Measurements from ENCODE around the gene KIAA1217.

KIAA1217 gene

DNA sequence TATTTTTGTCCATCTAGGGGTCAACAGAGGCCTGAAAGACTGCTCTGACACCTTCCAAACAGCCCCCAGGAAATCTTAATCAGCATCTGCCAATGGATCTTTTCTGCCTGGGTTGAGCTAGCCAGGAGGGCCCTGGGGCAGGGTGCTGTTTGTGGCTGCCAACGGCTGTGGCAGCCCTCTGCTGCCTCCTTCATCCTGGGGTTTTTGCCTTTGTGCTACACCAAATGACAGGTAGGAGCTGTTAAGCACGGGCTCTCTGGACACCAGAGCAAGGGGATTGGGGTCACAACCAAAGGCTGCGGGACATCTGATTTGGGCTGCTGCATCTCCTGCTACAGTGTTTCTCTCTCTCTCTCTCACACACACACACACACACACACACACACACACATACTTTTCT, 2.0 kb upstream of the KIAA1217 start:
- in situ Hi-C loops (cut with MboI; ENCODE audit: low sequenced_read_pairs): loop anchor here (25.0 kb wide), 1 partner anchor 895 kb away; no protein-coding TSS in a partner anchor

DNA sequence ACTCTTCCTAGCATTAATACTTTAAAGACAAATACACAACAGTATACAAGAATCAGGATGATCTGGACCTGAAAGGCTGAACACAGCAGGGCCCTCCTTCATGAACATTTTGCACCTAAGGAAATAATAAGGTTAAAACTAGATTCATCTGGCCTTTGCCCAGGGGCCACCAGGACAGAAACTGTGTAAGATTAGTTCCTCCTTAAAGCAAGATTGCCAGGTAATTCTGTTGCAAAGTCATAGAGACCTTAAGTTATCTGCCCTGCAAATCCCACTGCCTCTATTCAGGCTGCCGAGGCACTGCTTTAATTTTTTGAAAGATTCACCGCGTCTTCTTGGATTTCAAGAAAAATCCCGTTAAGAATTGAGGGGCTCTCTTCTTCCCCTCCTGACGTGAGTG, 1.6 kb upstream of the KIAA1217 start:
- in situ Hi-C loops (cut with MboI; ENCODE audit: low sequenced_read_pairs): loop anchor here (25.0 kb wide), 1 partner anchor 895 kb away; no protein-coding TSS in a partner anchor

DNA sequence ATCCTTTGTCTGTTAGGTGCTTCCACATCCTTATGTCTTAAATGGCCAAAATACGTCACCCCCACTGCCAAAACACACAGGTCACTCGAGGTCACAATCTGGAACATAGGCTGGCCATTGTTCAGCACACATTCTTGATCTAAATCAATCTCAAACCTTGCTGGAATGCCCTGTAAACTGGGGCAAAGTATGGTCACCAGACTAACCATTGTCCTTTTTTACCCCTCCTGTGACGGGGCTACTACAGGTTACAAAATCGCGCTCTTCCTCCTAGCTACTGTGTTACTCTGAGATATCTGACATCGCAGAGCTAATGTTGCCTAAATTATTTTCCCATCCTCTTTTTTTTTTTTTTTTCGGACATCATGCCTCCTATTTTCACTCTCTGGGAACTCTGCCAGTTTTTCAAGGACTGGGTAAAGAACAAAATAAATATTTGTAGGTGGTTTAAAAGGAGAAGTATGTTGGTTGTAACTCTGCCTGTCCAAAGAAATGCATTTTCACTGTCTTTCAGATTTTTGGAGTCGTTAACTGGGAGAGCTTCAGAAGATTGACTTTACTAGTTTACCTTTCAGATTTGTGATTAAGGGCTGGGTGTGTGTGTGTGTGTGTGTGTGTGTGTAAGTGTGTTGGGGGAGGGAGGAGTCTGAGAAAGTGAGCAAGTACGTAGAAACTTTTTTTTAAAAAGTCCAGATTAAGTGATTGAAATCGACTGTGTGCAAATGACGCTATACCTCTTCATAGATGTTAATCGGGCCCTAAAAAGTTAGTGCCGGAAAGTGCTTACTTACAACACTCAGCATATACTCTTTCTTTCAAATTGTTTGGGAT, 942 bp upstream of the KIAA1217 start:
- in situ Hi-C loops (cut with MboI; ENCODE audit: low sequenced_read_pairs): loop anchor here (25.0 kb wide), 1 partner anchor 896 kb away; no protein-coding TSS in a partner anchor

DNA sequence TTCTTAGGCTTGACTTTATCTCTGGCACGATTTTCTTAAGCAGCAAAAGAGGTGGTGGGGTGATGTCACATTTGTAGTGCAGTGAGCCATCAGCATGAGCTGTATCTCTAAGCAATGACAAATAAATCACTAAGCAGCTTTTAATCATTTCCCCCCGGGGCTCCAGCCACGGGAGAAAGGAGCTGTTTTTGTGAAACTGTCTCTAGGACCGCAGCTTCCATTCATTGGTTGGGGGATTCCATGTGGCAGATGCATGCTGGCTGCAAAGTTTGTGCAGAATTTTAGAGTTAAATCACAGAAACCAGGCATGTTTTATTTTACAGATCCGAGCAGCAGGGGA, 464 bp downstream of the KIAA1217 start:
- in situ Hi-C loops (cut with MboI; ENCODE audit: low sequenced_read_pairs): loop anchor here (25.0 kb wide), 1 partner anchor 897 kb away; no protein-coding TSS in a partner anchor

DNA sequence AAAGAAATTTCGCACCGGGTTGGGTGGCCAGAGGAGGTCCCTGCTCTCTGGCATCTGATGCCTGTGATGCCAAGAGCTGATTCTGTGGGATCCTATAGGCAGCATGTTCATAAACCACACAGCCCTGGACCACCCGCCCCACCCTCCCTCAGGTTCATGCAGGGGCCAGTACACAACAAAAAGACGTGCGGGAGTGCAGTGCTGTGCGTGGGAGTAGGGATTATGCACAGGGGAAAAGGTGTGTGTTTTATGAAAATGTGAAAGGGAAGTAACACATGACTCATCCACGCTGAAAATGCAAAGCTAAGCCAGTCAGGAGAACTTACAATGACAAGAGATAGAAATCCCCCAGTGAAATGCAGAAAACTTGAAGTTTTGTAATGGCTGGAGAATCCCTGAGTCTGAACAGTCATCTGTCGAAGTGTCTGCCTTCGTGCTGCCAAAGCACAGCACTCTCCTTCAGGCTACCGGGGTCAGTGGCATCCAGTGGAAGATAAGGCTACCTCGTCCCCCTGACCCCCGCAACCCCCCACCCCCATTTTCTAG, 1.1 kb downstream of the KIAA1217 start:
- in situ Hi-C loops (cut with MboI; ENCODE audit: low sequenced_read_pairs): loop anchor here (25.0 kb wide), 1 partner anchor 898 kb away; no protein-coding TSS in a partner anchor

DNA sequence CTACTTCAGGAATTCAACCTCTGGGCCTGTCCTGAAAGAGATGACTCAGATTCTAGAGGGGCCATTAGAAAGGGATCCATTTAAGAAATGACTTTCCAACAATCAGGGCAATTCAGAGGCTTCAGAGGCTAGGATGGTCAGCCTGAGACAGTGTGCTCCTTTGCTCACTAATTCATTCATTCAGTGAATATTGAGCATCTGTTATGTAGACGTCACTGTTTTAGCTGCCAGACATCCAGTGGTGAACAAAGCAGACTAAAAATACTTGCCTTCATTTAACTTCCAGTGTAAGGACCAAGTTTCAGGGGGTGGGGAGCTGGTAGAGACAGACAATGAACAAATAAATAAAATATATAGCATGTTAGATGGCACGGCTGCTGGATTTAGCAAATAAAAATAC, 1.6 kb downstream of the KIAA1217 start:
- in situ Hi-C loops (cut with MboI; ENCODE audit: low sequenced_read_pairs): loop anchor here (25.0 kb wide), 1 partner anchor 898 kb away; no protein-coding TSS in a partner anchor

DNA sequence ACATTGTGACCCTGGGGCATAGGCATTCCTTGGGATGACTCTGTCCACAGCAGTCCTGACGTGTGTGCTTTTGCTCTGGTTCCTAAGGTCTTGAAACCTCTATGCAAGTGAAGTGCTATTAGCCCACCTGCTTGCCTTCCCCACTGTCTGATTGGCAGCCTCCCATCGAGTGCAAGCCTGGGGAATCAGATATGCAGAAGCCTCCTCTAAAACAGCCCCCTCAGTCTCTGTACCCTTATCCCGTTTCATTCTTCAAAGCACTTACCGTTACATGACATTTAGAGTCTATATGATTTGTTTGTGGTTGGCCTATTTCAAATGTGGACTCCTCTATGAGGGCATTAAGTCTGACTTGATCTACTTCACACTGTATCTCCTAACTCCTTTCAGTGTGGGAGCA, 4.3 kb downstream of the KIAA1217 start:
- in situ Hi-C loops (cut with MboI; ENCODE audit: low sequenced_read_pairs): loop anchor here (25.0 kb wide), 1 partner anchor 901 kb away; no protein-coding TSS in a partner anchor

DNA sequence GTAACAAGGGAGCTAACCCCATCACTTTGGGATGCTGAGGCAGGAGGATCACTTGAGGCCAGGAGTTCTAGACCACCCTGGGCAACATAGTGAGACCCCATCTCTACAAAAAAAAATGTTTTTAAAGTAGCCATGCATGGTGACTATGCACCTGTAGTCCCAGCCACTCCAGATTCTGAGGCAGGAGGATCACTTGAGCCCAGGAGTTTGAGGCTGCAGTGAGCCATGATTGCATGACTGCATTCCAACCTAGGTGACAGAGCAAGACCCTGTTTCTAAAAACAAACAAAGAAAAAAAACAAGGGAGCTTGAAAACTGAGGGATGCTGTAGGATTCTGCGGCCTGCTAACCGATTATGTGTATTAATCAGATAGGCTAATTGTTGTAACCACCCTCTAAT, 4.9 kb downstream of the KIAA1217 start:
- in situ Hi-C loops (cut with MboI; ENCODE audit: low sequenced_read_pairs): loop anchor here (25.0 kb wide), 1 partner anchor 902 kb away; no protein-coding TSS in a partner anchor

DNA sequence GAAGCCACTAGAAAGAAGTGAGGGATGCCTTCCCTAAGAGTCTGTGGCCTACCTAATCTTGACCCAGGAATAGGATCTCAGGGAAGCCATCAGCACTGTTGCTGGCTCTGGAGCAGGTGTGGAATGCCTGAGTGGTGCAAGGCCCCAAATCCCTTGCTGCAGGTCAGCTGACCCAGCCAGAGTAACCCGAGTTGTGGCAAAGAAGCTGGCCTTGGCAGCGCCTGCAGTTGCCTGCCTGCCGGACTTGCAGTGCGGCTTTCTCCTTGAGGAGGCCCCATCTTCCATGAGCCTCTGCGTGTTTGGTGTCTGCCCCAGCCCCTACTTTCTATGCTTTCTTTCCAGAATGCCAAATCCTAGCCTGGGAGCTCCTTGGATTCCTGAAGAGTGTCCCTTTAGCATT, 5.8 kb downstream of the KIAA1217 start:
- in situ Hi-C loops (cut with MboI; ENCODE audit: low sequenced_read_pairs): loop anchor here (25.0 kb wide), 1 partner anchor 902 kb away; no protein-coding TSS in a partner anchor

DNA sequence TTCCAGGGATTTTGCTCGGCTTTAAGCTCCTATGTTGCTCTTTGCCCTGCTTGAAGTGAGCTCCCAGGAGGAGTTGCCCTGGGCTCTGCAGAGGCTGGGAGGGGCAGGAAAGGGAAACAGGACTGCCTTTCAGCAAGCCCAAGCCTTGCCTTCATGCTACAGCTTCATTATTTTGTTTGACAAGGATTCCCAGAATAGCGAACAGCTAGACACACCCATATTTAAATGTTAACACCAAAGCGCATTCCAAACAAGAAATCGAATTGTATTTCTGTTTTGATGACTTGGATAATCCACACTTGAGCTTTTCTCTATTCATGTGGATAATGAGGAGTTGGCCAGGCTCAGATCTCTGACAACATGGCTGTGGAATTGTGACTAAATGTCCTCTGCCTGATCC, 6.3 kb downstream of the KIAA1217 start:
- in situ Hi-C loops (cut with MboI; ENCODE audit: low sequenced_read_pairs): loop anchor here (25.0 kb wide), 1 partner anchor 903 kb away; no protein-coding TSS in a partner anchor

DNA sequence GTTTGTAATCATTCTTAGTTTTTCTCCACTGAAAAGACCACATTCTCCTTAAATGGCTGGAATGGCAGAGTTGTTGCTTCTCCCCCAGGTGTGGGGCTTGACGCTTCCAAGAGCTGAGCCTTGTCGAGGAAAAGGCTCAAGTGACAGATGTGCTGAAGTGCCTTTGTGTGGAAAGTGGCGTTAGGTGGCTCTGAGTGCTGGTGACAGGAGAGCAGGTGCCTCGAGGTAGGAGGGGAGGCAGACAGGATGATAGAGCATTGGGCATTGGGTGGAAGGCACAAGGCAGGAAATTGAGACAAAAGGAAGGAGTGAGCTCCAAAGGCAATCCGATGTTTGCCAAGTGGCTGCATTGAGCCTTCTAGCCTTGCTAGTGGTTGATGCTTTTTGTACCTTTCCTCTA, 6.7 kb downstream of the KIAA1217 start:
- in situ Hi-C loops (cut with MboI; ENCODE audit: low sequenced_read_pairs): loop anchor here (25.0 kb wide), 1 partner anchor 903 kb away; no protein-coding TSS in a partner anchor

DNA sequence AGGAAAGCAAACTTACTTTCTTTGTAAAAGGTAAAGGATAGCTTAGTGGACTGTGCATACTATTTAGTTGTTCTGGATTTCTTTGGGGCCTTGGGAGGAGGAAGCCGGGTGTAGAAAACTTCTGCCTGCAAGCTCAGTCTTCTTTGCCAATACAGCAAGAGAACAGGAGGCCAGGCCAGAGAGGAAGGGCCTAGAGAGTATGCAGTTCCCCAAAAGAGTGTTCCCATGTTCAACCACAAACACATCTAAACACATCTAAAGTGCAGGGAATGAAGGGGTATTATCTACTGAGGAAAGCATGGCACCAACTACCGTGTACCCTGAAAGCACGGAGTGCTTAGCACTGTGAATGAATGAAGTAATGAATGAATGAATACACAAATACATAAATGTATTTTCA, 11.0 kb downstream of the KIAA1217 start:
- in situ Hi-C loops (cut with MboI; ENCODE audit: low sequenced_read_pairs): loop anchor here (25.0 kb wide), 1 partner anchor 908 kb away; no protein-coding TSS in a partner anchor

DNA sequence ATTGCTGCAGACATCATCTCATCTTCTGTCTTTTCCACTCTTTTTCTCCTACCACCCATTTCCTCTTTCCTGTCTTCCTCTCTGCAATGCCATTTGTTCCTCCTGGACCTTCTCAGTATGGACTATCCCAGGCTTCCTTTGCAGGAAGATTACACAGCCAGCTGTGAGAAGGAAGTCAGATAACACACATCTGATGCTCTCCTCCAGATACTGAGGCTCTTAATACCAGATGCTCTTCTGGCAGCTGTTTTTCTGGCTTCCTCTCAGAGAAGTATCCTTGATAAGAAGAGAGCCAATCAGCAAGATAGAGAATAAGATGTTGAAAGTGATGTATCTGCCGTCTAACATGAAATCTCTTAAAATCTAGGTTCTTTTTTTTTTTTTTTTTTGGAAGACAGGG, 14.4 kb downstream of the KIAA1217 start:
- in situ Hi-C loops (cut with MboI; ENCODE audit: low sequenced_read_pairs): loop anchor here (25.0 kb wide), 1 partner anchor 911 kb away; no protein-coding TSS in a partner anchor

DNA sequence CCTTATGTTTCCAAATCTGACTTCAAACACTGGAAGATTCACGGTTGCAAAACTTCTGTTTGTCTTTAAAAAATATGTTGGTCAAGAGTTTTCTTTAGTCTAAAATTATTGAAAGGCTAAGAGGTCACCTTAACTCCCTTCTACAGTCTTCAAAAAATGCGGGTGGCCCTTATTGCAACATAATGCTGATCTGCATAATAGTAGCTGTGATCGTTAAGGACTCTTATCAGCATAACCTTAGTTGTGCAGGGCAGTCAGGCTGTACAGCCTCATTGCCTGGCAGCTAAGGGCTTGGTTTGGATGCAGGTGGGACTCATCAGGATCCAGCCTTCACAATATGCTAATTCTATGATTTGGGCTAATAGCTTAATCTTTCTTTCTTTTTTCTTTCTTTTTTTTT, 15.0 kb downstream of the KIAA1217 start:
- in situ Hi-C loops (cut with MboI; ENCODE audit: low sequenced_read_pairs): loop anchor here (25.0 kb wide), 1 partner anchor 912 kb away; no protein-coding TSS in a partner anchor

DNA sequence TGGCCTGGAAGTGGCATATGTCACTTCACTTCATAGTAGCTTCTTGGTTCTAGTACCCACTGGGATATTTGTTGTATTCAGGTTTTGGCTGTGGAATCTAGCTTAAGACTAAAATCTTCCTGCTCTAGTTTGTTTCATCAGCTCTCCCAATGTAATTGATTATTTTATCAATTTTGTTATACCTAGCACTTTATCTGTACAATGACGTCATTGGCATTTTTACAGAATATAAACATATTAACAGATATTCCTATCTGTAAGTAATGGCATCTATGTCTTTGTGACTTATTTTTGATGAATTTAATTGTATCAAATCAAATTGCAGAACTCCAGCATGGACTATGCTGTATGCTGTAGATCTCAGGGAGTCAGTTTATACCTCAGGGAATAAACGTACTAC, 19.7 kb downstream of the KIAA1217 start:
- in situ Hi-C loops (cut with MboI; ENCODE audit: low sequenced_read_pairs): no loop called here

DNA sequence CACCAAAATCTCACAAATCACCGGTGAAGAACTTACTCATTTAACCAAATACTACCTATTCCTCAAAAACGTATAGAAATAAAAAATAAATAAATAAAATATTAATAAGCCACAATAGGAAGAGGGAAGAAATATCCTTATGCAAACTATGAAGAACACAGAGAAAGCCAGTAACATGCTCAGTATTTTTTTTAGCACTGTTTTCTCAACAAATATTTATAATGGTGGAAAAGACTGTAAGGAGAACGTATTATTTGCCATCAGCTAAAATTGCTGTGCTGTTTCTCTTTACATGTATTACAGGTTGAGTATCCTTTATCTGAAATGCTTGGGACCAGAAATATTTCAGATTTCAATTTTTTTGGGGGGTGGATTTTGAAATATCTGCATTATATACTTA, 21.0 kb downstream of the KIAA1217 start:
- in situ Hi-C loops (cut with MboI; ENCODE audit: low sequenced_read_pairs): no loop called here

DNA sequence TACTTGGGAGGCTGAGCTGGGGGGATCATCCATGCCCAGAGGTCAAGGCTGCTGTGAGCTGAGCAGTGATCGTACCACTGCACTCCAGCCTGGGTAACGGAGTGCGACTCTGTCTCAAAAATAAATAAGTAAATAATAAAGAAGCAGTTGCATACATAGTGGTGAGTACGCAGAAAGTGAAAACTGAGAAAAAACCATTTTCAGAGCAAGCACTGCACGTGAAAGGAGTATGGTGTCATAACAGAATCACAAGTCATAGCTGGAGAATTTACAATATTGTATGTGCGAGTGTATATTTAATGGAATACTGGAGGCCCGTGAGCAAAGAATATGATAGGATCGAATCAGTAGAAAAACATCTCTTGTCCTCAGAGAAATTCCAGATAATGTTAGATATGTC, 22.3 kb downstream of the KIAA1217 start:
- in situ Hi-C loops (cut with MboI; ENCODE audit: low sequenced_read_pairs): no loop called here

DNA sequence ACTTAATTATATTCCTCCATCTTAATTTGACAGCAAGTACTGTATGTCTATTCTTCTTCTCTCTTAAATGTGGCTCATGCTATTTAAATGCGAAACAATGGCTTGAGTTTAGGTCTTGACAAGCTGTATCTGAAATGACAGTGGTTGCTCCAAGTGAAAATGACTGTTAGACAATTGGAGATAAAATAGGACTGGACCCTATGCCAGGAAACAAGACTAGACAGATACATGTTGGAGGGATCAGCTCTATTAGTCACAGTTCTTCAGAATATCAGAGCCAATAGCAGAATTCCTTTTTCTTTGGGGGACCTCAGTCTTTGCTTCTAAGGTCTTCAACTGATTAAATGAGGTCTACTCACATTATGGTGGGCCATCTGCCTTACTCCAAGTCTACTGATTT, 25.8 kb downstream of the KIAA1217 start:
- in situ Hi-C loops (cut with MboI; ENCODE audit: low sequenced_read_pairs): no loop called here

DNA sequence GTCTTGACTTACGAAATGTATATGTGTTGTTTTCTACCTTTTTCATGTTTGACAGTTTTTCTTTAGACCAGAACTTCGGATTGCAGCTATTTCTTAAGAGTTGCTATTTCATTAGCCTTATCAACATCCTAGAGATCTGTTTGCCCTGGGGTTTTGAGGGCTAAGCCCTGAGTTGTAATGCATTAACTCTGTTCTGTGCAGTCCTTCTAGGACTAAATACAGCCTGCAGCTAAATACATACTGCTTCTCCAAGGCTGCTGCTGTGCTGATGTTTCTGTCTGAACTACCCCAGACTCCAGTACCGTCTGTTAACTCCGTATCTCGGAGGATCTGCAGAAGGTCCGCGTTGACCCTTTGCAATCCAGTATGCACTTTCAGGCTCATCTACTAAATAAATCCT, 26.5 kb downstream of the KIAA1217 start:
- in situ Hi-C loops (cut with MboI; ENCODE audit: low sequenced_read_pairs): no loop called here

DNA sequence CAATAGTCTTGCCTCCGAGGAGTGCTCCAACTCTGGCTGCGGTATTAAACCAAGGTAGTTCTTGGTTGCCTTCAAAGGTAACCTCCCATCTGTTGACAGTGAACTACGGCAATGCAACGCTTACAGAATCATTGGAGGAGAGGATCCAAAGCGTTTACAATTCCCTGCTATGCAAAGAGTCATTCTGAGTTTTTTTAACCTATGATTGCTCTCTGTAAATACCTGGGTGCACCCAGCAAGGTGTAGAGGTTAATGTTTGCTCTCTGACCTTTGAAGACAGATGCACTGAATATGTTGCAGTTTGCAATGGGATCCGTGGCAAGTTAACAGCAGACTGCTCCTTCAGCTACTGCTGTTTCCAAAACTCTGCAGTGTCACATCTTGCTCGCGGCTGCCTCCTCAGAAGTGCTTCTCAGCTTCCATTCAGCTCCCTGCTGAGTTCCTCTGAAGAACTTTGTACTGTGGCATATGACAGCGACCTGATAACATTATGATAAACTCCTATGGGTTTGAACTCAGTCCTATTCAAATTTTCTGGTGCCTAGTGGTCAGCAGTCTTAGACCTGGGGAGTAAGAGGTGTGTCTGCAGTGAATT, 29.0 kb downstream of the KIAA1217 start:
- in situ Hi-C loops (cut with MboI; ENCODE audit: low sequenced_read_pairs): no loop called here

DNA sequence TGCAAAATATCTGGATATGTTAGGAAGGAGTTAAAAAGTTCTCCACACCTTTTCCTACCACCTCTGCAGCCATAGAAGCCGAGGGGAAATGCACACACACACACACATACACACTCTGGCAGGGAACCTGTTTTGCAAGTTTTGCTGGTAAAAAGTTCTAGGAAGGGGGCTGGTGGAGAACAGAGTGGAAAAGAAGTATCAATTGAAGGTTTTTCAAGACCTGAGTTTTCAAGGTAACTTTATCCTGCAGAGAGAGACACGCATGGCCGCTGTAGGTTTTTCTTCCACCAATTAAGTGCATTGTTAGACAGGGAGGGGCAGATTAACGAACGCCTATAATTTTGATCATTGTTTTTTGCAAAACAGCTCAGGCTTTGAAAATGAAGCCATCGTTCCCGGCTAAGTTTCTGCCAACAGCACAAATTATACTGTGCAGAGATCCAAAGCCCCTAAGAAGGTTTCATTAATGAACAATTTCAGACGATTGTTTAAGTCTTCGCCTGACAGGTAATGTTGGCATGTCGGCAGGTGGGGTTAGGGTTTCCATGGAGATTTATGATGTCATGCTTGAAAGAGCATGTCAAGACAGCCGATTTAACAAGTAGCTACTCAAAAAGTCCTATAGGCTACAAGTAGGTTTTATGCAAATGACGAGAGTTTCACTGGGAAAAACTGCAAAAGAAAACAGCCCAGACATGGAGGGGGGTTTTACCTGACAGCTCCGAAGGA, 29.7 kb downstream of the KIAA1217 start:
- in situ Hi-C loops (cut with MboI; ENCODE audit: low sequenced_read_pairs): no loop called here

Data from HL-60/S4 treated with retinoic acid at 250 ng/mL for 4 days and 3 days (cell line).